Keratinocyte (primary cell): ENCODE data around the gene EPHB1. TPM values are rescaled to one million over a fixed set of nuclear protein-coding genes. Genes with fewer than 3 reads are reported as not detected.

Source experiments
- DNase-seq: peaks from one replicate; pipeline ENCODE4 v3.0.0-alpha.2; 2011; ENCODE audit warnings: low read depth, missing footprints, low spot score
- FAIRE-seq: peaks from 2 replicates; lab custom pipeline; 2011; peaks lifted over from hg19 to GRCh38; lab: Jason Lieb, UNC
- H2AFZ ChIP-seq: 2 replicates; pipeline ENCODE4 v1.6.0; 2012; ENCODE audit warnings: low read length, control low read depth, inconsistent platforms; ENCODE audit not compliant: control insufficient read depth
- H3K27ac ChIP-seq: 2 replicates; pipeline ENCODE4 v1.5.1; 2011; ENCODE audit warnings: low read length; ENCODE audit not compliant: control insufficient read depth, insufficient read depth
- H3K27me3 ChIP-seq: 3 replicates; pipeline ENCODE4 v1.6.0; 2011; ENCODE audit warnings: low read length; ENCODE audit not compliant: control insufficient read depth, insufficient read depth; ENCODE audit errors: extremely low read depth
- H3K36me3 ChIP-seq, 2 experiments: 2 replicates in 1 of 2; 3 replicates in 1 of 2; pipeline ENCODE4 v1.5.1; 2011; ENCODE audit warnings: low read length in 2 of 2, mild to moderate bottlenecking in 1 of 2; ENCODE audit not compliant: control insufficient read depth in 2 of 2, insufficient read depth in 2 of 2; ENCODE audit errors: extremely low read depth in 1 of 2
- H3K4me1 ChIP-seq: 3 replicates; pipeline ENCODE4 v1.5.1; 2011; ENCODE audit warnings: low read length; ENCODE audit not compliant: control insufficient read depth, insufficient read depth; ENCODE audit errors: extremely low read depth
- H3K4me2 ChIP-seq: 3 replicates; pipeline ENCODE4 v1.6.0; 2011; ENCODE audit warnings: low read depth, low read length; ENCODE audit not compliant: control insufficient read depth, insufficient read depth; ENCODE audit errors: extremely low read depth
- H3K4me3 ChIP-seq, 3 experiments: fragments of 200-600 bp in 1 of 3; sonication (generic) in 1 of 3; 2 replicates in 2 of 3; 3 replicates in 1 of 3; pipeline ENCODE4 v1.5.1; 2011 to 2016; ENCODE audit warnings: low read length in 3 of 3, mild to moderate bottlenecking in 3 of 3, control low read depth in 2 of 3, inconsistent platforms in 1 of 3, low read depth in 1 of 3, mixed read lengths in 1 of 3, mixed run types in 1 of 3, moderate library complexity in 1 of 3; ENCODE audit not compliant: control insufficient read depth in 2 of 3, insufficient read depth in 2 of 3; ENCODE audit errors: extremely low read depth in 1 of 3
- H3K79me2 ChIP-seq: 2 replicates; pipeline ENCODE4 v1.6.0; 2012; ENCODE audit warnings: low read length; ENCODE audit not compliant: control insufficient read depth, insufficient read depth
- H3K9ac ChIP-seq: 3 replicates; pipeline ENCODE4 v1.6.0; 2011; ENCODE audit warnings: low read length; ENCODE audit not compliant: control insufficient read depth, insufficient read depth; ENCODE audit errors: extremely low read depth
- H3K9me1 ChIP-seq: 3 replicates; pipeline ENCODE4 v1.6.0; 2011; ENCODE audit warnings: low read length; ENCODE audit not compliant: control insufficient read depth, insufficient read depth; ENCODE audit errors: extremely low read depth
- H3K9me3 ChIP-seq: 2 replicates; pipeline ENCODE4 v1.5.1; 2012; ENCODE audit warnings: low read depth, low read length; ENCODE audit not compliant: control insufficient read depth
- H4K20me1 ChIP-seq: 3 replicates; pipeline ENCODE4 v1.6.0; 2011; ENCODE audit warnings: low read length; ENCODE audit not compliant: control insufficient read depth, insufficient read depth; ENCODE audit errors: extremely low read depth
- EZH2 ChIP-seq: IDR thresholded peaks from one replicate; pipeline ENCODE4 v1.6.1; 2012; ENCODE audit warnings: inconsistent platforms, mild to moderate bottlenecking, low read length, moderate library complexity
- dilution Hi-C: fragments of 300-500 bp; cut with MboI; formaldehyde crosslinking; loops from one replicate; pipeline ENCODE4 v1.7.0; 2020; ENCODE audit warnings: low sequenced_read_pairs; ENCODE audit not compliant: extremely low pct_ligation_motif_present
- polyA plus RNA-seq, 5 experiments: library from polyadenylated mRNA; depleted of rRNA in 3 of 5; stranded (reverse) in 3 of 5; stranded (forward) in 1 of 5; unstranded in 1 of 5; fragments of >200 nt; gene quantifications; 1 replicate in 1 of 5; 2 replicates in 3 of 5; 3 replicates in 1 of 5; pipeline versions ENCODE4 v1.2.1 to v1.2.3, GENCODE V29; 2011 to 2012; ENCODE audit warnings: missing spikeins in 2 of 5, low read depth in 1 of 5, low replicate concordance in 1 of 5
- TF ChIP-seq, protein P1 (sequence below), 3 experiments: IDR thresholded peaks in 1 of 3; conservative IDR thresholded peaks in 1 of 3; optimal IDR thresholded peaks in 1 of 3; 2 replicates in 2 of 3; 3 replicates in 1 of 3; pipeline versions ENCODE3 to v1.5.1; 2011; ENCODE audit warnings: low read length in 3 of 3, mild to moderate bottlenecking in 3 of 3, moderate library complexity in 2 of 3, control low read depth in 1 of 3, inconsistent platforms in 1 of 3; ENCODE audit not compliant: insufficient read depth in 2 of 3; ENCODE audit errors: extremely low read depth in 1 of 3

Gene EPHB1
- polyA plus RNA-seq, 1 donor (not counting 4 experiments of a cell fraction or from before 2014, with no cell fraction given): 0.01 TPM

DNA sequence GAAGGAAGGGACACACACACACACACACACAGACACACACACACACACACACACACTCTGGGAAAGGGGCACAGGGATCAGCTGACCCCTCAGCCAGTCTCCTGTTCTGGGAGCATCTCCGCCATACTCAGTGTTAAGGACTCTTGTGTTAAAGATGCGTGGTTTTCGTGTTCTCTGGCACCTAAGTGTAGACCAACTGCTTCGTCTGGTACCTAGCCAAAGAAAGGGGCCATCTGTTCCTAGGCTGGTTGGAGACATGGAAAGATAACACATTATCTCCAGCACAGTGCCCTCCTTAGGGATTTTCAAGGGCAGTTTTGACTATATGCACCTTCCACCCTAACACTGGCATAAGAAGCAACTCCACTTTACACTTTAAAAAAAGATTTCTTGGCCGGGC lies 65.1 kb downstream of the EPHB1 start:
- Histone ChIP-seq H3K9me3 (no peaks in the 10 kb centered on the region), H2AFZ (no peak overlapping the region), H4K20me1 (no peaks in the 10 kb centered on the region), H3K9me1 (no peaks in the 10 kb centered on the region), H3K36me3 (no peaks in the 10 kb centered on the region), H3K27ac (no peak overlapping the region), H3K4me2 (no peak overlapping the region), H3K79me2 (no peaks in the 10 kb centered on the region), H3K4me3 (no peak overlapping the region), H3K4me1 (no peaks in the 10 kb centered on the region), H3K27me3 (no peaks in the 10 kb centered on the region), H3K9ac (no peak overlapping the region)
- FAIRE-seq (no peak), DNase-seq (no peak)
- dilution Hi-C loops: no loop called here
- no peak for TF ChIP-seq EZH2
- TF ChIP-seq, protein P1, sequence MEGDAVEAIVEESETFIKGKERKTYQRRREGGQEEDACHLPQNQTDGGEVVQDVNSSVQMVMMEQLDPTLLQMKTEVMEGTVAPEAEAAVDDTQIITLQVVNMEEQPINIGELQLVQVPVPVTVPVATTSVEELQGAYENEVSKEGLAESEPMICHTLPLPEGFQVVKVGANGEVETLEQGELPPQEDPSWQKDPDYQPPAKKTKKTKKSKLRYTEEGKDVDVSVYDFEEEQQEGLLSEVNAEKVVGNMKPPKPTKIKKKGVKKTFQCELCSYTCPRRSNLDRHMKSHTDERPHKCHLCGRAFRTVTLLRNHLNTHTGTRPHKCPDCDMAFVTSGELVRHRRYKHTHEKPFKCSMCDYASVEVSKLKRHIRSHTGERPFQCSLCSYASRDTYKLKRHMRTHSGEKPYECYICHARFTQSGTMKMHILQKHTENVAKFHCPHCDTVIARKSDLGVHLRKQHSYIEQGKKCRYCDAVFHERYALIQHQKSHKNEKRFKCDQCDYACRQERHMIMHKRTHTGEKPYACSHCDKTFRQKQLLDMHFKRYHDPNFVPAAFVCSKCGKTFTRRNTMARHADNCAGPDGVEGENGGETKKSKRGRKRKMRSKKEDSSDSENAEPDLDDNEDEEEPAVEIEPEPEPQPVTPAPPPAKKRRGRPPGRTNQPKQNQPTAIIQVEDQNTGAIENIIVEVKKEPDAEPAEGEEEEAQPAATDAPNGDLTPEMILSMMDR (optimal IDR thresholded peaks at IDR 0.05 in 1 of 3, IDR thresholded peaks at IDR 0.05 in 1 of 3, conservative IDR thresholded peaks at IDR 0.05 in 1 of 3; ENCODE audit: extremely low read depth in 1 of 3, insufficient read depth in 2 of 3, low read length in 3 of 3): no peak

DNA sequence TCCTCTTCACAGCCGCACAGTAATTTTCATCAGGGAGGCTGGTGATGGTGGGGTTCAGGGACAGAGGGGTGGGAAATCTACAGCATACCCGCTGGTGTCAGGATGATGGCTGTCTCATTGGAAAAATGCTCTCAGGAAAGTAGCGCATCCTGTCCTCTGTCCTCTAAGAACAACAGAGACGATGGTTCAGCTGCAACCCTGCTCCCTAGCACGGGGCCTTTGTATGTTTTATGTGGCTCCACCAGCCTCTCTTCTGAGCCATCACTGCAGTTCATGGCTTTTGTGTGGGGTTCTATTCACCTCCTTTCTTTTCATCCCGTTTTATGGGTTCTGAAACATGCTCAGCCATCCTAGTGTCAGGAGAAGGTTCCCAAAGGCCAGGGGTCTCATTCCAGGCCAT lies 68.9 kb downstream of the EPHB1 start:
- Histone ChIP-seq H4K20me1 (no peaks in the 10 kb centered on the region), H3K79me2 (no peaks in the 10 kb centered on the region), H3K9me3 (no peaks in the 10 kb centered on the region), H3K4me2 (no peak overlapping the region), H2AFZ (no peak overlapping the region), H3K9ac (no peak overlapping the region), H3K36me3 (no peaks in the 10 kb centered on the region), H3K9me1 (no peaks in the 10 kb centered on the region), H3K27ac (no peak overlapping the region), H3K4me3 (no peak overlapping the region), H3K4me1 (no peaks in the 10 kb centered on the region), H3K27me3 (no peaks in the 10 kb centered on the region)
- dilution Hi-C loops: no loop called here
- TF ChIP-seq EZH2: no peak
- TF ChIP-seq, protein P1 (optimal IDR thresholded peaks at IDR 0.05 in 1 of 3, IDR thresholded peaks at IDR 0.05 in 1 of 3, conservative IDR thresholded peaks at IDR 0.05 in 1 of 3; ENCODE audit: extremely low read depth in 1 of 3, insufficient read depth in 2 of 3, low read length in 3 of 3): no peak
- FAIRE-seq (no peak), DNase-seq (no peak)
